GM12878 (cell line): ENCODE results near the gene FADS1. TPM values are rescaled to one million over a fixed set of nuclear protein-coding genes. Genes with fewer than 3 reads are reported as not detected.
A peak's percentile ranks its signal among the peaks of the same experiment; 100 is the strongest.

Experiments
- CBX3 ChIP-seq: fragments of 200-600 bp; sonication (generic); IDR thresholded peaks from 2 replicates; pipeline ENCODE4 v1.6.1; 2016; ENCODE audit warnings: low read depth, borderline replicate concordance
- EGR1 ChIP-seq, 2 experiments: IDR thresholded peaks; 1 replicate in 1 of 2; 2 replicates in 1 of 2; pipeline ENCODE4 v1.6.1; 2011 to 2012; ENCODE audit warnings: low read depth in 2 of 2, low read length in 2 of 2, borderline replicate concordance in 1 of 2, mild to moderate bottlenecking in 1 of 2, moderate library complexity in 1 of 2
- HCFC1 ChIP-seq: fragments of 150-350 bp; IDR thresholded peaks from 2 replicates; pipeline ENCODE4 v1.6.1; 2014; ENCODE audit warnings: low read length
- HDGF ChIP-seq: fragments of 450-650 bp; IDR thresholded peaks from 2 replicates; pipeline ENCODE4 v1.6.1; 2016; ENCODE audit warnings: antibody characterized with exemption
- IRF4 ChIP-seq: IDR thresholded peaks from 2 replicates; pipeline ENCODE4 v1.6.1; 2011; ENCODE audit warnings: low read depth, low read length
- KAT2A ChIP-seq: conservative IDR thresholded peaks from 2 replicates; pipeline ENCODE4 v1.6.1; 2011; ENCODE audit warnings: low read depth, low read length; ENCODE audit not compliant: control insufficient read depth
- MEF2B ChIP-seq: fragments of 450-650 bp; IDR thresholded peaks from 2 replicates; pipeline ENCODE4 v1.6.1; 2018; ENCODE audit warnings: mild to moderate bottlenecking, moderate library complexity; ENCODE audit not compliant: partially characterized antibody, poor library complexity, severe bottlenecking
- NR2C1 ChIP-seq: fragments of 450-650 bp; IDR thresholded peaks from 2 replicates; pipeline ENCODE4 v1.6.1; 2017; ENCODE audit warnings: antibody characterized with exemption, mild to moderate bottlenecking, moderate library complexity
- PBX3 ChIP-seq: IDR thresholded peaks from 2 replicates; pipeline ENCODE4 v1.6.1; 2011; ENCODE audit warnings: mild to moderate bottlenecking, low read depth, low read length, moderate library complexity; ENCODE audit not compliant: insufficient replicate concordance
- PKNOX1 ChIP-seq: fragments of 450-650 bp; IDR thresholded peaks from 2 replicates; pipeline ENCODE4 v1.6.1; 2016; ENCODE audit warnings: mild to moderate bottlenecking
- SKIL ChIP-seq: fragments of 450-650 bp; IDR thresholded peaks from 2 replicates; pipeline ENCODE4 v1.6.1; 2017; ENCODE audit warnings: mild to moderate bottlenecking, low read depth, inconsistent platforms; ENCODE audit not compliant: poor library complexity, severe bottlenecking
- SMAD1 ChIP-seq: fragments of 450-650 bp; IDR thresholded peaks from 2 replicates; pipeline ENCODE4 v1.6.1; 2018; ENCODE audit warnings: mild to moderate bottlenecking, low read depth; ENCODE audit not compliant: partially characterized antibody
- SMC3 ChIP-seq: IDR thresholded peaks from 2 replicates; pipeline ENCODE4 v1.6.1; 2011; ENCODE audit warnings: low read length, improper control_type of control experiment, borderline replicate concordance
- TBL1XR1 ChIP-seq: IDR thresholded peaks from 2 replicates; pipeline ENCODE4 v1.6.1; 2012; ENCODE audit warnings: low read depth, low read length, improper control_type of control experiment
- TCF7 ChIP-seq: IDR thresholded peaks from 2 replicates; pipeline ENCODE4 v1.6.1; 2014; ENCODE audit warnings: antibody characterized with exemption, borderline replicate concordance
- YBX1 ChIP-seq: fragments of 450-650 bp; IDR thresholded peaks from 2 replicates; pipeline ENCODE4 v1.6.1; 2016; ENCODE audit warnings: antibody characterized with exemption
- ZNF274 ChIP-seq: IDR thresholded peaks from one replicate; pipeline ENCODE4 v1.8.0; 2011; ENCODE audit not compliant: insufficient read length, insufficient read depth
- ZNF592 ChIP-seq: fragments of 450-650 bp; IDR thresholded peaks from 2 replicates; pipeline ENCODE4 v1.6.1; 2017; ENCODE audit warnings: mild to moderate bottlenecking, moderate library complexity
- ZSCAN29 ChIP-seq: fragments of 450-650 bp; IDR thresholded peaks from 2 replicates; pipeline ENCODE4 v1.6.1; 2017; ENCODE audit warnings: mild to moderate bottlenecking, moderate library complexity
- polyA plus RNA-seq, 11 experiments: library from polyadenylated mRNA; depleted of rRNA in 4 of 11; unstranded in 6 of 11; stranded (reverse) in 5 of 11; fragments of >200 nt; fragmentation: Nextera tagmentation in 4 of 11; fragmentation: Illumina TruSeq in 1 of 11; extraction: Ambion mirVana in 4 of 11; extraction: Trizol in 1 of 11; gene quantifications; 1 replicate in 1 of 11; 2 replicates in 10 of 11; pipeline versions ENCODE4 v1.2.1 to v1.2.3, GENCODE V29; 2011 to 2016; ENCODE audit warnings: inconsistent platforms in 2 of 11, missing spikeins in 2 of 11, low read depth in 1 of 11
- total RNA-seq, 4 experiments: library from RNA; depleted of rRNA in 3 of 4; stranded (reverse); fragments of >200 nt in 3 of 4; fragmentation: Illumina TruSeq in 1 of 4; extraction: Trizol in 1 of 4; gene quantifications; 2 replicates each; pipeline versions ENCODE4 v1.2.1 to v1.2.3, GENCODE V29; 2013 to 2021
- TF ChIP-seq, protein P1 (sequence below): IDR thresholded peaks from 2 replicates; pipeline ENCODE4 v1.6.1; 2012; ENCODE audit warnings: low read length, inconsistent platforms

FADS1 gene
- total and polyA plus RNA-seq, 10 of the 15 experiments (the other 5 are each of a cell fraction or from before 2014, with no cell fraction given) = 8.8 to 73.9 (median 39.0) TPM

DNA sequence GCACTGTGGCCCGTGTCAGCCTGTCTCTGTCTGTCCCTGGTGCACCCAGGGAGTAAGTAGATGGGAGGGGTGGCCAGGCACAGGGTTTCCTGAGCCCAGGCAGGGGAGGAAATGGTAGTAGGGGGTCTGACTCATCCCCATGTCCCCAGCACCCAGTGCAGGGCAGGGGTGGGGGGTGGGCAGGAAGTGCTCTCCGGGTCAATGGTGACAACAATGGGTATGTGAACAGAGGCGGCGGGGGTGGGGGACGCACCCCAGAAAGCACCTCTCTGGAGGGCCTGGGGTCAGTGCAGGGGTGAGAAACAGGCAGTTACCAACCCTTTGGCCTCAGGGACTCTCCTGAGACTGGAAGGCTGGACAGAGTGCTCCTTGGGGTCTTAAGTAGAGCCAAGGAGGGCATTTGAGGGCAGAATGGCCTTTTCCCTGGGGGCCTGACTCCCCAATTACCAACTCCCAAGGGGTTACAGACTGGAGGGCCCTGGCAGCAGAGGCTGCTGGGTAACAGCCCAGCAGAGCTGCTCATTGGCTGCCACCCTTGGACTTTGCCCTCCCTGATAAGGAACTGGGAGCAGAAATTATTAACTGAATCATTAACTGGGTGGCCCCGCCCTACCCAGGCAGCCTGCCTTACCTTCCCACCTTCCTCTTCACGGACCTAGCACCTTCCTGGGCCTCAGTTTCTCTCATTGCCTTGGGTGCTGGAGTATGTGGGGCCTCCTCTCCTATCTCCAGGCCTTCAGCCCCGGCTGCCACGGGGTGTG lies 60.2 kb downstream of the FADS1 start (continued):
- TF ChIP-seq PKNOX1 = no peak
- no peak for TF ChIP-seq IRF4
- TF ChIP-seq ZSCAN29 = no peak
- TF ChIP-seq NR2C1 = peak; percentile 85
- TF ChIP-seq SKIL = no peak
- no peak for TF ChIP-seq TCF7
- TF ChIP-seq MEF2B = peak; percentile 100
- peak; percentile 87 for TF ChIP-seq HDGF
- no peak for TF ChIP-seq KAT2A
- no peak; the same call in 1 of the 2 replicates for TF ChIP-seq SMC3
- peak; percentile 14; the same call in 1 of the 2 replicates for TF ChIP-seq HCFC1
- TF ChIP-seq, protein P1, sequence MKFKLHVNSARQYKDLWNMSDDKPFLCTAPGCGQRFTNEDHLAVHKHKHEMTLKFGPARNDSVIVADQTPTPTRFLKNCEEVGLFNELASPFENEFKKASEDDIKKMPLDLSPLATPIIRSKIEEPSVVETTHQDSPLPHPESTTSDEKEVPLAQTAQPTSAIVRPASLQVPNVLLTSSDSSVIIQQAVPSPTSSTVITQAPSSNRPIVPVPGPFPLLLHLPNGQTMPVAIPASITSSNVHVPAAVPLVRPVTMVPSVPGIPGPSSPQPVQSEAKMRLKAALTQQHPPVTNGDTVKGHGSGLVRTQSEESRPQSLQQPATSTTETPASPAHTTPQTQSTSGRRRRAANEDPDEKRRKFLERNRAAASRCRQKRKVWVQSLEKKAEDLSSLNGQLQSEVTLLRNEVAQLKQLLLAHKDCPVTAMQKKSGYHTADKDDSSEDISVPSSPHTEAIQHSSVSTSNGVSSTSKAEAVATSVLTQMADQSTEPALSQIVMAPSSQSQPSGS = no peak
- TF ChIP-seq PBX3 = no peak
- TF ChIP-seq CBX3 = no peak
- no peak for TF ChIP-seq ZNF274
- peak in 1 of 2 experiments; percentile 87; a peak in 2 of 3 replicates for TF ChIP-seq EGR1 (IDR thresholded peaks at IDR 0.05; ENCODE audit: borderline replicate concordance in 1 of 2, low read depth in 2 of 2, low read length in 2 of 2)
- TF ChIP-seq YBX1 = peak; percentile 98
- peak; percentile 60; the same call in 1 of the 2 replicates for TF ChIP-seq ZNF592
- no peak for TF ChIP-seq SMAD1
- peak; percentile 81; the same call in 1 of the 2 replicates for TF ChIP-seq TBL1XR1
